ENCODE data around the gene EFNA5.

Gene EFNA5

DNA sequence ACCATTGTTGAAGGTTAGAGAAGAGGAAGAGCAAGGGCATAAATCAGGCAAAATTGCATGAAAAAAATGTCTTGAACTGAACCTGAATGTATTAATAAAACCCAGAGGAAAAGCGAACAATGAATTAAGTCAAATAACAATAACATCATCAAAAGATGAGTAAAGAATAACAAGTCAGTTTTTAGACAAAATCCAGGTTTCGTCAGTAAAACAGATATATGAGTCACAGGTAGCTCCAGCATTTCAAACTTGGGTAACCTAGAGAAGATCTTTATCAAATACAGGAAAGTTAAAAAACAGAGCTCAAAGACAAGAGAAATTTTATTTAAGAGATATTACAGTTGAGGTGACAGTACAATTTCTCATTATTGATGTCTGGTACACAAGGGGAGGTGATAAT, 332.4 kb downstream of the EFNA5 start:
- no peak overlapping the region for H3K4me3 ChIP-seq (ENCODE audit: low read depth, low read length)

GRCh38 chr5:107337281-107337680, 333.5 kb downstream of the EFNA5 start:
- DNase-seq (ENCODE audit: low read depth): no peak
- H3K4me3 ChIP-seq (ENCODE audit: low read depth, low read length): no peak overlapping the region

More for the DNA sequence above, 332.4 kb downstream of the EFNA5 start:
- no peak for DNase-seq (ENCODE audit: low read depth)

GRCh38 chr5:107331882-107332281, 338.9 kb downstream of the EFNA5 start:
- no peak for DNase-seq (ENCODE audit: low read depth)
- H3K4me3 ChIP-seq (ENCODE audit: low read depth, low read length): no peak overlapping the region

- H3K4me3 ChIP-seq (ENCODE audit: low read depth, low read length): no peak overlapping the region
- DNase-seq (ENCODE audit: low read depth): no peak
Measured at GRCh38 chr5:107331312-107331711, 339.4 kb downstream of the EFNA5 start.

- H3K4me3 ChIP-seq (ENCODE audit: low read depth, low read length): no peak overlapping the region
- DNase-seq (ENCODE audit: low read depth): no peak
Measured at GRCh38 chr5:107330903-107331302, 339.8 kb downstream of the EFNA5 start.

DNA sequence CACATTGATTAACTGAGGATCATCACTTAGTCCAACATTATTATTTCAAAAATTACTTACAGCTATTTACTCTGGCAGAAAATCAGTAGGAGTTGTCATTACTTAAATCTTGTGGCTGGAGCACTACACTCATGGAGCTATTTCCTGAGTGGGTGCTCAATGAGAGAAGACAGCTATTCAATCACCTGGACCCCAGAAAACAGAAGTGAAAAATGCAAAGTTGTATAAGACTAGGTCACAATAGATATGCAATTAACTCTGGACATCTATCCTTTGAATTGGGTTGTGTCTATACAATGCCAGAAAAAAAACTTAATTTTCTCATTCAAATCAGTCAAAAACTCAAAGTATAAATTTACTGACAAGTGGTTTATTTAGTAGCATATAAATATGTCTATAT, 340.9 kb downstream of the EFNA5 start:
- no peak for DNase-seq (ENCODE audit: low read depth)
- no peak overlapping the region for H3K4me3 ChIP-seq (ENCODE audit: low read depth, low read length)
